ENCODE measurements around the gene SMARCA2. TPM values are rescaled to one million over a fixed set of nuclear protein-coding genes. Genes with fewer than 3 reads are reported as not detected.

The SMARCA2 gene
- total and polyA plus RNA-seq, 9 of the 15 experiments (the other 6 are each of a cell fraction or from before 2014, with no cell fraction given) = 8.0 to 34.8 (median 25.5) TPM

DNA sequence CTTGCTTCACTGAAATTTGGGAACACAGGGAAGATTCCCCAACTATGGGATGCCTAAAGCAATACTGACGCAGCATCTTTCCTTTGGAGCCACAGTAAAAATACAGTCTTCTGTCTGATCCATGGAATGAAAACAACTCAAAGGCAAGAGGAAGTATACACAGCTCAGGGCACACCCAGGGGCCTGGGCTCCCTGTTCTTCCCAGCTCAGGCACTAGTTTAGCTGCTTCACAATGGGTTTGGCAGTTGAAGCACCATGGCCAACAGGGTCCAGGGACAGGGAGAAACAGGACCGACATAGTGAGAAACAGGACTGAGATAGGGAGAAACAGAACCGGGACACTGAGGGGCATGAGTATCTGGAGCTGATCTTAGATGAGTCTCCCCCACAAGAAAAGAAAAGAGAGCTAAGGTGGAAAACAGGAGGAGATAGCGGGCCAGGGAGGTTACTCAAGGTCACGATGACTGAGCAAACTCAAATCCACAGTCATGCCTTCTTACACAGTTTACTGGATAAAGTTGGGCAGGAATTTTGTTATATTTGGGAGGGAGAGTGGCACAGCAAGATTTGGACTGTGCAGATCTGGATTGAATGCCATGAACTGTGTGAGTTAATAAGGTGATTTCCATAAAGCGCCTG, 198.8 kb downstream of the SMARCA2 start (continued):
- TF ChIP-seq HIVEP1 (CRISPR knock-in tag; IDR thresholded peaks at IDR 0.05) = no peak
- no peak for TF ChIP-seq MAZ (CRISPR knock-in tag; conservative IDR thresholded peaks at IDR 0.05 in 1 of 2, IDR thresholded peaks at IDR 0.05 in 1 of 2)
- TF ChIP-seq ESRRA (IDR thresholded peaks at IDR 0.05; ENCODE audit: borderline replicate concordance, low read depth) = peak; percentile 62
- TF ChIP-seq, protein P1, sequence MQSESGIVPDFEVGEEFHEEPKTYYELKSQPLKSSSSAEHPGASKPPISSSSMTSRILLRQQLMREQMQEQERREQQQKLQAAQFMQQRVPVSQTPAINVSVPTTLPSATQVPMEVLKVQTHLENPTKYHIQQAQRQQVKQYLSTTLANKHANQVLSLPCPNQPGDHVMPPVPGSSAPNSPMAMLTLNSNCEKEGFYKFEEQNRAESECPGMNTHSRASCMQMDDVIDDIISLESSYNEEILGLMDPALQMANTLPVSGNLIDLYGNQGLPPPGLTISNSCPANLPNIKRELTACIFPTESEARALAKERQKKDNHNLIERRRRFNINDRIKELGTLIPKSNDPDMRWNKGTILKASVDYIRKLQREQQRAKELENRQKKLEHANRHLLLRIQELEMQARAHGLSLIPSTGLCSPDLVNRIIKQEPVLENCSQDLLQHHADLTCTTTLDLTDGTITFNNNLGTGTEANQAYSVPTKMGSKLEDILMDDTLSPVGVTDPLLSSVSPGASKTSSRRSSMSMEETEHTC (IDR thresholded peaks at IDR 0.05) = no peak
- TF ChIP-seq ERF (CRISPR knock-in tag; IDR thresholded peaks at IDR 0.05) = no peak
- TF ChIP-seq ZNF764 (CRISPR knock-in tag; IDR thresholded peaks at IDR 0.05; ENCODE audit: low read depth) = no peak
- no peak for TF ChIP-seq STAG1 (CRISPR knock-in tag; IDR thresholded peaks at IDR 0.05; ENCODE audit: borderline replicate concordance)
- no peak for TF ChIP-seq ATF1 (CRISPR knock-in tag; IDR thresholded peaks at IDR 0.05)
- no peak for TF ChIP-seq ATF1 (tag; IDR thresholded peaks at IDR 0.05)
- no peak for TF ChIP-seq SIN3B (IDR thresholded peaks at IDR 0.05; ENCODE audit: low read depth)

DNA sequence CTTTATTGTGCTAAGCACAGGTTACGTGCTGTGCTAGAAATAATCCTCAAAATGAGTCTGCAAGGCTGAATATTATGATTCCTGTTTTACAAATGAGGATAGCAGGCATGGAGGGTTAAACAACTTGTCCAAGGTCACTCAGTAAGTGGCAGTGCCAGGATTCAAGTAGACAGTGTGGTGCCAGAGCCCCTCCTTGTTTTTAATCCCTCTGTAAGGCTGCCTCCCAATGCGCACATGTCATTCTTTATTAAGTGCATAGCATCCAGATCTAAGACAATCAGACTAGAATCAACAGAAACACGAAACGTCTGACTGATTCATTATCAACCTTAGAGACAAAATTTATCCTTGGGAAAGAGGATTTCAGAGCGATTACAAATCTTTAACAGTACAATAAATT, 199.6 kb downstream of the SMARCA2 start:
- ATAC-seq (no peak), DNase-seq (ENCODE audit: extremely low read depth in 1 of 4, low spot score in 3 of 4) (no peak), FAIRE-seq (no peak)
- CTCF ChIA-PET (ENCODE audit: low intra/inter-chr PET ratio) = no interaction called here
- no peaks in the 10 kb centered on the region for H3K9me1 ChIP-seq (ENCODE audit: control insufficient read depth, insufficient read depth, low read length)
- H3K36me3 ChIP-seq (ENCODE audit: control insufficient read depth, insufficient read depth, low read length) = no peaks in the 10 kb centered on the region
- no peaks in the 10 kb centered on the region for H3K27me3 ChIP-seq (ENCODE audit: control insufficient read depth in 2 of 2, insufficient read depth in 2 of 2, low read length in 2 of 2)
- H3K79me2 ChIP-seq (ENCODE audit: control insufficient read depth, insufficient read depth, low read length) = no peaks in the 10 kb centered on the region
- H4K20me1 ChIP-seq (replicated peaks; ENCODE audit: control insufficient read depth, insufficient read depth, low read length) = no peaks in the 10 kb centered on the region
- H2AFZ ChIP-seq (ENCODE audit: low read depth, low read length) = no peak overlapping the region
- WGBS (ENCODE audit: insufficient coverage, low coverage, missing lambda C conversion rate) = 38% methylated on average over 2 of the region's 5 CpGs
- POLR2A ChIA-PET = no interaction called here
- peaks cover 0 to 7% of the 10 kb centered on the region in 2 experiments; a peak in 2 of 5 replicates for H3K4me1 ChIP-seq (replicated peaks in 1 of 2; ENCODE audit: control insufficient read depth in 2 of 2, insufficient read depth in 2 of 2, low read length in 2 of 2)
- intact Hi-C loops (cut with micrococcal nuclease) (no loop called here), in situ Hi-C loops (cut with MboI) (no loop called here)
- H3K27ac ChIP-seq (ENCODE audit: extremely low read depth, low read depth, low read length) = no peak overlapping the region
- no TSS peak for BruUV-seq (replicated peaks)
- TF ChIP-seq SMARCB1 (IDR thresholded peaks at IDR 0.05; ENCODE audit: insufficient read length, low read depth) (no peak), MAFG (tag; conservative IDR thresholded peaks at IDR 0.05) (no peak), ZNF140 (CRISPR knock-in tag; IDR thresholded peaks at IDR 0.05) (no peak), ZNF655 (CRISPR knock-in tag; IDR thresholded peaks at IDR 0.05) (no peak), ARHGAP35 (IDR thresholded peaks at IDR 0.05; ENCODE audit: partially characterized antibody) (no peak), PPARD (CRISPR knock-in tag; IDR thresholded peaks at IDR 0.05) (no peak), HIVEP1 (CRISPR knock-in tag; IDR thresholded peaks at IDR 0.05) (no peak), ELK3 (CRISPR knock-in tag; IDR thresholded peaks at IDR 0.05) (no peak)
- TF ChIP-seq, protein P2, sequence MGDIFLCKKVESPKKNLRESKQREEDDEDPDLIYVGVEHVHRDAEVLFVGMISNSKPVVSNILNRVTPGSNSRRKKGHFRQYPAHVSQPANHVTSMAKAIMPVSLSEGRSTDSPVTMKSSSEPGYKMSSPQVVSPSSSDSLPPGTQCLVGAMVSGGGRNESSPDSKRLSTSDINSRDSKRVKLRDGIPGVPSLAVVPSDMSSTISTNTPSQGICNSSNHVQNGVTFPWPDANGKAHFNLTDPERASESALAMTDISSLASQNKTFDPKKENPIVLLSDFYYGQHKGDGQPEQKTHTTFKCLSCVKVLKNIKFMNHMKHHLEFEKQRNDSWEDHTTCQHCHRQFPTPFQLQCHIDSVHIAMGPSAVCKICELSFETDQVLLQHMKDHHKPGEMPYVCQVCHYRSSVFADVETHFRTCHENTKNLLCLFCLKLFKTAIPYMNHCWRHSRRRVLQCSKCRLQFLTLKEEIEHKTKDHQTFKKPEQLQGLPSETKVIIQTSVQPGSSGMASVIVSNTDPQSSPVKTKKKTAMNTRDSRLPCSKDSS (IDR thresholded peaks at IDR 0.05; ENCODE audit: low read depth, partially characterized antibody) = no peak
- H3K9ac ChIP-seq (ENCODE audit: insufficient read depth in 1 of 2, low read depth in 2 of 2, low read length in 2 of 2) = no peak overlapping the region
- H3K4me2 ChIP-seq (ENCODE audit: insufficient read depth, low read length) = no peak overlapping the region
- no peaks in the 10 kb centered on the region for H3K9me3 ChIP-seq (replicated peaks; ENCODE audit: control insufficient read depth, insufficient read depth, low read depth, low read length)
- H3K4me3 ChIP-seq = no peak overlapping the region

All from K562 (cell line).